RWPE1 (cell line): Measurements from ENCODE around the gene STX18.
A peak's percentile ranks its signal among the peaks of the same experiment; 100 is the strongest.

ENCODE experiments used
- CTCF ChIA-PET: fragments of 350-600 bp; sonication (Branson Sonifier 250); formaldehyde crosslinking; extraction: SDS; loops from one replicate; lab custom pipeline; 2021; lab: Yijun Ruan, JAX
- POLR2A ChIA-PET: fragments of 400-600 bp; formaldehyde crosslinking; extraction: SDS; loops from one replicate; lab custom pipeline; 2020; ENCODE audit warnings: antibody characterized with exemption; ENCODE audit not compliant: low non-redundant PET; lab: Yijun Ruan, JAX
- DNase-seq: peaks from one replicate; pipeline ENCODE4 v3.0.0; 2012; ENCODE audit warnings: low spot score
- H3K27ac ChIP-seq: fragments of 450-650 bp; 2 replicates; pipeline ENCODE4 v1.5.1; 2017
- CTCF ChIP-seq: fragments of 450-650 bp; conservative IDR thresholded peaks from 2 replicates; pipeline ENCODE4 v1.5.1; 2017; ENCODE audit warnings: low read depth, mild to moderate bottlenecking

The STX18 gene

DNA sequence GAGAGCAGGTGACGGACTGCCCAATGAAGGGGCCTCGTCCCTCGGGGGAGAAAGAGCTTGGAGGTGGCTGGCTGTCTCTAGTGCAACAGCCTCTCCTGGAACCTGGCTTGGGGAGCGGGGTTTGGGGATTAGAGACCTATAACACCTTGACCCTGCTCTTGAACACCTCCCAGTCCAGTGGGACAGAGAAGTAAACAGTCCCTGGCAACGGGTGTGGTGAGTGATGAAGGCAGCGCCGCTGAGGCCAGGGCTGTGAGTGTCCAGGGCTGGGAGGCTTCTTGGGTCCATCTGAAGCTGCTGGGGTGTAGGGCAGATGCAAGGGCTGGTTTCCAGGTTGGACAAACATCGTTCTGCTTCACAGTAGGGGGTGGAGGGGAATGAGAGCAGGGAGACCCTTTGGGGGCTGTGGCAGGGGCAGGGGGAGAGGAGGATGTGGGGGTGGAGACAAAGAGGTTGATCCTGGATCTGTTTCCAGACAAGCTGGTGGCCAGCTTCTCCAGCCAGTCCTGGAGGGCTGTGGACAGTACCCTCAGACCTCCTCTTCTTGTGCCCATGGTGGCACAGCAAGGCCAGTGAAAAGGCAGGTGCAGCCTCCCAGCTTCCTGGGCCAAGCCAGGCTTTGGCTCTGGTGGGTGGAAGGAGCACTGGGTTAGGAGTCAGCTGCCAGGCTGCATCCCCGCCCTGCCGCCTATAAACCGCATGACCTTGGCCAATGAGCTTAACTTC is 151.2 kb downstream of the STX18 start:
- CTCF ChIA-PET: no interaction called here
- POLR2A ChIA-PET: no interaction called here
- no peak for TF ChIP-seq CTCF
- no peak for DNase-seq
- no peak overlapping the region for H3K27ac ChIP-seq

DNA sequence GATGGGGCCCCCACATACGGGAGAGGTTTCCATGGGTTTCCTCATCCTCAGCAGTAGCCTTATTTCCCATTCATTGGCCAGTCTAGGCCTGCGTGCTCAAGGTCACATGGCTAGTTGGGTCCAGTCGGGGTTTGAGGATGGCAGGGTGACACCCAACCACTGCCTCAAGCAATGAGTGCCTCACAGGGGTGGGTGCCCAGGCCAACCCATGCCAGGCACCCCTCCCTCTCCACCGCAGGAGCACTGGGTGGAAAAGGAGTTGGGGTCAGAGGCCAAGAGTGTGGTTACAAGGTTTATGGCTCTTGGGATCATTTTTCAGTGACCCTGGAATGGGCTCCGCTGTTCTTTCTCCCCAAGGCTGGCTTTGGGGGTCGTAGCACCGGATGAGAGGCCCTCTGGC is 151.8 kb downstream of the STX18 start:
- ChIA-PET CTCF (no interaction called here), POLR2A (no interaction called here)
- no peak for TF ChIP-seq CTCF
- no peak overlapping the region for H3K27ac ChIP-seq
- DNase-seq: no peak

DNA sequence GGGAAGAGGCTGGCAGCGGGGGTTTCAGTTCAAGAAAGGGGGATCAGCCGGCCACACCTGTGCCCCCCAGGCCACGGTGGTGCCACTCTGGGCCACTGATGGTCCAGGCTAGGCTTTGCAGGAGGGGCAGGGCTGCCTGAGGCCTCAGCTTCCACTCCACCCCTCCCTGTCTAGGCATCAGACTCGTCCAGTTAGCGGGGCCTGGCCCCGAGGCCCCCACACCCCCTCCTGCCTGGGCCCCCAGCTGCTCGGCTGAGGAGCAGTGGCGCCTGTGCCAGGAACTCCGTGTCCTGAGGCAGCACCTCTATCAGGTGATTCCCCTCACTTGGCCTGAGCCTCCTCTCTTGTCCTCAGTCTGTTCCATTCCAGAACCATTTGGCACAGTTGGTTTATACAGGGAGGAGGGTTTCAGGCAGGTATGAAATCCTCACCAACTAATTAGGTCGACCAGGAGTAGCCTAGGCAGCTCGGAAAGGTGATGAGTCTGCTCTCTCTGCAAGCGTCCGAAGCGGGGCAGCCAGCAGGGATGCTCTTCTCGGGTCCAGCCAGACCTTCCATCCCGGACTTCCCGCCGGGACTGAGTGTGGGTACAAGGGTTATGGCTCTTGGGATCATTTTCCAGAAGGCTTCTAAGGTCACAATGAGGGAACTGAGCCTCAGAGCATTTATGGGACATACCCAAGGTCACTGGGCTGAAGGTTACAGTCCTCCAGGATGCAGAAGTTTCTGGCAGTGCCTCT is 152.8 kb downstream of the STX18 start:
- ChIA-PET POLR2A (no interaction called here), CTCF (no interaction called here)
- H3K27ac ChIP-seq: no peak overlapping the region
- DNase-seq: no peak
- no peak for TF ChIP-seq CTCF

DNA sequence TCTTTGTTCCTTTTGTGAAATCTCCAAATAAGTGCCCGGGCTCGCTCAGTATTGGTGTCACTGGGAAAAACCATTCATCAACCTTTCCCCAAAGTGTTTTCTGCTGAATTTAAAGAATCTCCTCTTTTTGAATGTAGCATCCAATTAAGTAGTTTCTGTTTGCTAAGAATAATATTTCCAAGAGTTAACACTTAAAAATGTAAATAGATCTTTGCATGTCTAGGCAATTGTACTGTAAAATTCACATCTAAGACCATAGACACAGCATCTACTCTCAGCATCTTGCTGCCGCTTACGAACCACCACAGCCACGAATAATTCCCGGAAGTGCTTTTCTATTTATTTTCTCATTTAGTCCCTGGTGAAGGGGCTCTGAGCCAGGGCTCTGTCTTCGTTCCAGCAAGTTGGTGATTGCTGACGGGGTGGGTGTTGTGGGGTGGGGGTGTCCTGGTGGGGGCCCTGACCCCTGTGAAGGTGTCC is 153.5 kb downstream of the STX18 start:
- ChIA-PET CTCF (no interaction called here), POLR2A (no interaction called here)
- H3K27ac ChIP-seq: peak overlapping the region; percentile 6; the same call in 1 of the 2 replicates
- no peak for DNase-seq
- no peak for TF ChIP-seq CTCF

DNA sequence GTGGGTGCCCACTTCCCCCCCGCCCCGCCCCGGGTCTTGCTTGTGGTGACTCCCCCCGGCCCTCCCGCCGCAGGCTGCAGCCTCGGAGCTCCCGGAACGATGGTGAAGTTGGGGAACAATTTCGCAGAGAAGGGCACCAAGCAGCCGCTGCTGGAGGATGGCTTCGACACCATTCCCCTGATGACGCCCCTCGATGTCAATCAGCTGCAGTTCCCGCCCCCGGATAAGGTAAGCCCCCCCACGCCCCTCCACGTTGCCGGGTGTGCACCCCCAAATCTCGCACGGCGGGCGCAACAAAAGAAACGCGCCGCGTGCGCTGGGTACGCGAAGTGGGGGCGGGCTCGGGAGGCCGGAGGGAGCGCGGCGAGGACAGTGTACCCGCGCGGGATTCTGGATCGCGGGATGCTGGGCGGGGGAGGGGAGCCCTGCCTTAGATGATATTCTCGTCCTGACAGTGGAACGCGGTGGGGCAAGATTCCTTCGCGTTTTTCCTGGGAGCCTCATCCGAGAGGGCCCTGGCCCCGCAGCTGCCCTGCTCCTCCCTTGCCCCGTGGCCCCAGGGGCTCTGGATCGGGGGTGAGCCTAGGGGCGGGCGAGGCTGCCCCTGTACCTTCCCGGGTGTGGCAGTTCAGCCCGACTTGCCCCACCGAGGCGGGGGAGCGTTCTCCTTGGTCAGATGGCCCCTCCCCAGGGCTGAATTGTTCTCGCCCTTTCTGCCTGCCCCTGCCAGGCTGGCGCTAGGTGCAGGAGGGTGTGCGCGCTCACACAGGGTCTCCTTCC is 154.1 kb downstream of the STX18 start:
- no peak for TF ChIP-seq CTCF
- ChIA-PET POLR2A (no interaction called here), CTCF (interaction anchor here (0.6 kb wide), 1 partner anchor 1933 kb away, joined by 6 read pairs; no protein-coding TSS in a partner anchor)
- no peak for DNase-seq
- H3K27ac ChIP-seq: peak overlapping the region; percentile 6; the same call in 1 of the 2 replicates

GRCh38 chr4:4386736-4387392 is 155.0 kb downstream of the STX18 start, which contains the start of gene NSG1:
TSS of gene NSG1 (plus strand) at chr4:4387102. CDS start at chr4:4387630, 528 bp downstream.
- ChIA-PET POLR2A (no interaction called here), CTCF (interaction anchor here (0.6 kb wide), 1 partner anchor 1934 kb away, joined by 6 read pairs; no protein-coding TSS in a partner anchor)
- no peak for TF ChIP-seq CTCF
- H3K27ac ChIP-seq: peak within 1 kb of the TSS; percentile 6; the same call in 1 of the 2 replicates
- peak; percentile 18 for DNase-seq
